HepG2 (cell line): ENCODE measurements around the gene PTPN20. TPM values are rescaled to one million over a fixed set of nuclear protein-coding genes. Genes with fewer than 3 reads are reported as not detected.

Experiments used
- ATAC-seq: fragments of 200-7000 bp; cut with Tn5 transposase; 3 replicates; pipeline ENCODE4 v1.9.1; 2020; ENCODE audit warnings: mild to moderate bottlenecking, moderate library complexity
- BruUV-seq: library from RNA; stranded (reverse); fragments of 400-500 nt; replicated peaks from 2 replicates; lab custom pipeline; 2021; lab: Mats Ljungman, UMichigan
- CTCF ChIA-PET: fragments of 300-600 bp; formaldehyde crosslinking; extraction: SDS; loops from one replicate; lab custom pipeline; 2021; ENCODE audit warnings: low total read pairs, inconsistent platforms, low intra/inter-chr PET ratio; lab: Yijun Ruan, JAX
- POLR2A ChIA-PET: fragments of 350-600 bp; sonication (Branson Sonifier 250); formaldehyde crosslinking; loops from one replicate; lab custom pipeline; 2020; ENCODE audit warnings: antibody characterized with exemption, inconsistent platforms; lab: Yijun Ruan, JAX
- DNase-seq: peaks from one replicate; pipeline ENCODE4 v3.0.0-alpha.2; 2015; ENCODE audit warnings: low spot score
- FAIRE-seq: peaks from 3 replicates; lab custom pipeline; 2011; peaks lifted over from hg19 to GRCh38; lab: Jason Lieb, UNC
- H2AFZ ChIP-seq: one replicate; pipeline ENCODE4 v1.6.1; 2011; ENCODE audit warnings: low read length, inconsistent platforms
- H3K27ac ChIP-seq: fragments of 300-600 bp; 3 replicates; pipeline ENCODE4 v1.8.0; 2011; ENCODE audit warnings: mixed run types, mild to moderate bottlenecking, mixed read lengths, low read length, inconsistent platforms; ENCODE audit not compliant: insufficient read depth; ENCODE audit errors: extremely low read length
- H3K27me3 ChIP-seq, 2 experiments: fragments of 200-600 bp in 1 of 2; 2 replicates in 1 of 2; 3 replicates in 1 of 2; pipeline versions ENCODE4 v1.6.0 to v1.8.0; 2011; ENCODE audit warnings: low read length in 2 of 2, mild to moderate bottlenecking in 2 of 2, moderate library complexity in 2 of 2, inconsistent platforms in 1 of 2; ENCODE audit not compliant: insufficient read depth in 2 of 2, control insufficient read depth in 1 of 2
- H3K36me3 ChIP-seq, 2 experiments: fragments of 200-600 bp in 1 of 2; replicated peaks in 1 of 2; 2 replicates in 1 of 2; 3 replicates in 1 of 2; pipeline versions ENCODE4 v1.5.1 to v1.8.0; 2011; ENCODE audit warnings: low read length in 2 of 2, inconsistent platforms in 1 of 2; ENCODE audit not compliant: insufficient read depth in 2 of 2, control insufficient read depth in 1 of 2
- H3K4me1 ChIP-seq: 2 replicates; pipeline ENCODE4 v1.5.1; 2012; ENCODE audit warnings: low read length, inconsistent platforms; ENCODE audit not compliant: insufficient read depth
- H3K4me2 ChIP-seq: 2 replicates; pipeline ENCODE4 v1.6.0; 2011; ENCODE audit warnings: low read depth, low read length, inconsistent platforms
- H3K4me3 ChIP-seq, 3 experiments: fragments of 200-600 bp in 1 of 3; sonication (generic), shearing (Covaris generic) in 1 of 3; replicated peaks in 1 of 3; 2 replicates each; pipeline ENCODE4 v1.5.1; 2011 to 2016; ENCODE audit warnings: low read length in 3 of 3, inconsistent platforms in 2 of 3, low read depth in 2 of 3, mild to moderate bottlenecking in 2 of 3, control low read depth in 1 of 3, mixed read lengths in 1 of 3; ENCODE audit not compliant: insufficient read depth in 1 of 3
- H3K79me2 ChIP-seq: one replicate; pipeline ENCODE4 v1.6.1; 2011; ENCODE audit warnings: low read length, inconsistent platforms; ENCODE audit not compliant: insufficient read depth
- H3K9ac ChIP-seq: 2 replicates; pipeline ENCODE4 v1.6.0; 2011; ENCODE audit warnings: mild to moderate bottlenecking, low read depth, low read length, inconsistent platforms; ENCODE audit not compliant: insufficient read depth
- H3K9me3 ChIP-seq: 2 replicates; pipeline ENCODE4 v1.5.1; 2012; ENCODE audit warnings: mild to moderate bottlenecking, low read length
- H4K20me1 ChIP-seq: 2 replicates; pipeline ENCODE4 v1.6.0; 2011; ENCODE audit warnings: inconsistent platforms, mild to moderate bottlenecking, low read length, moderate library complexity; ENCODE audit not compliant: insufficient read depth
- DNMT1 ChIP-seq: sonication (generic); formaldehyde crosslinking; IDR thresholded peaks from 2 replicates; pipeline ENCODE4 v1.5.1; 2020; ENCODE audit warnings: mild to moderate bottlenecking, missing genetic modification reagents
- GABPB1 ChIP-seq: IDR thresholded peaks from 2 replicates; pipeline ENCODE4 v1.6.1; 2016; ENCODE audit warnings: mild to moderate bottlenecking, missing genetic modification reagents, moderate library complexity, missing compliant biosample characterization
- NCOR1 ChIP-seq: fragments of 200-600 bp; sonication (generic); IDR thresholded peaks from 2 replicates; pipeline ENCODE4 v1.7.0; 2017; ENCODE audit warnings: antibody characterized with exemption, low read length, borderline replicate concordance
- SAP130 ChIP-seq: IDR thresholded peaks from 2 replicates; pipeline ENCODE4 v1.6.1; 2016; ENCODE audit warnings: low read depth
- ZBTB20 ChIP-seq: sonication (generic); formaldehyde crosslinking; IDR thresholded peaks from 2 replicates; pipeline ENCODE4 v1.8.1; 2023; ENCODE audit warnings: missing genetic modification reagents, low read depth, mild to moderate bottlenecking, borderline replicate concordance
- ZNF264 ChIP-seq: sonication (generic); formaldehyde crosslinking; IDR thresholded peaks from 2 replicates; pipeline ENCODE4 v1.4.0; 2020; ENCODE audit warnings: missing genetic modification reagents
- WGBS: methylation state at CpG from one replicate; pipeline ENCODE4 v1.1.6; 2017; ENCODE audit warnings: low lambda C conversion rate; 5-methylcytosine and 5-hydroxymethylcytosine counted together
- in situ Hi-C: cut with HindIII; loops from 2 replicates; pipeline ENCODE4 v1.10.0; 2017; ENCODE audit warnings: low pct_unique_long_range_greater_than_20kb; ENCODE audit not compliant: extremely low pct_ligation_motif_present
- intact Hi-C: fragments of 100-400 bp; cut with micrococcal nuclease; formaldehyde crosslinking; loops from one replicate; pipeline ENCODE4 v1.10.0; 2022; ENCODE audit not compliant: unreplicated experiment
- polyA plus RNA-seq, 8 experiments: library from polyadenylated mRNA; depleted of rRNA in 3 of 8; stranded (reverse) in 7 of 8; unstranded in 1 of 8; fragments of >200 nt; fragmentation: Illumina TruSeq in 4 of 8; extraction: Trizol in 4 of 8; gene quantifications; 2 replicates each; pipeline versions ENCODE4 v1.2.1 to v1.2.3, GENCODE V29; 2011 to 2016; ENCODE audit warnings: low read depth in 4 of 8, missing spikeins in 1 of 8, mixed read lengths in 1 of 8; ENCODE audit not compliant: insufficient read depth in 1 of 8
- total RNA-seq, 5 experiments: library from RNA; depleted of rRNA; stranded (reverse); fragments of >200 nt; fragmentation: Illumina TruSeq; extraction: Trizol; gene quantifications; 2 replicates each; pipeline ENCODE4 v1.2.3, GENCODE V29; 2016; ENCODE audit warnings: low read depth in 1 of 5
- TF ChIP-seq, protein P1 (sequence below): sonication (generic); formaldehyde crosslinking; IDR thresholded peaks from 2 replicates; pipeline ENCODE4 v1.8.0; 2023; ENCODE audit warnings: mild to moderate bottlenecking, missing genetic modification reagents
- TF ChIP-seq, protein P2 (sequence below): sonication (generic); formaldehyde crosslinking; IDR thresholded peaks from 2 replicates; pipeline ENCODE4 v1.4.0; 2020; ENCODE audit warnings: missing genetic modification reagents
- TF ChIP-seq, protein P3 (sequence below): IDR thresholded peaks from 2 replicates; pipeline ENCODE4 v1.6.1; 2016; ENCODE audit warnings: mild to moderate bottlenecking, missing biosample characterization, missing genetic modification reagents

The PTPN20 gene
- total and polyA plus RNA-seq, 2 of the 13 experiments (the other 11 are each of a cell fraction or from before 2014, with no cell fraction given): not detected

DNA sequence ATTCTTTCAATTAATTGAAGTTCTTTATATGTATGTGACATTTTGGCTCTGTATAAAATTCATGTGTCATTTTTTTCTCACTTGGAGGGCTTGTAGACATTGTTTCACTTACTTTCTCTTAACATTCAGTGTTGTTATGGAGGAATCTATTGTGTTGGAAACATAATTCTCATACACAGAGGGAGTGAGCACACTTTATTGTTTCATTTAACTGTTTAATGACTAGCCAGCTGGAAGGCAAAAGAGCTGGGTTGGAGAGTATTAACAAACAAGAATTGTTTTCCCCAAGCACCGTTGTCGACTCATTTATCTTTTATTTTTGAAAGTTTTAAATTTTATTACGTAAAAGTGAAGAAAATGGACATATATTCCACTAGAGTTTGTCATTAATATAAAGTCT is 98.8 kb downstream of the PTPN20 start:
- no peak for ATAC-seq
- intact Hi-C loops: no loop called here

More for the DNA sequence above, 98.8 kb downstream of the PTPN20 start:
- Histone ChIP-seq H3K27me3 (no peaks in the 10 kb centered on the region), H3K36me3 (no peaks in the 10 kb centered on the region), H2AFZ (no peak overlapping the region), H3K4me1 (no peaks in the 10 kb centered on the region), H3K27ac (no peak overlapping the region), H4K20me1 (no peaks in the 10 kb centered on the region), H3K79me2 (no peaks in the 10 kb centered on the region), H3K9me3 (no peaks in the 10 kb centered on the region), H3K4me3 (no peak overlapping the region), H3K9ac (no peak overlapping the region), H3K4me2 (no peak overlapping the region)
- TF ChIP-seq GABPB1 (no peak), ZNF264 (no peak), SAP130 (CRISPR knock-in tag) (no peak), ZBTB20 (CRISPR knock-in tag) (no peak), DNMT1 (no peak), NCOR1 (no peak)
- TF ChIP-seq, protein P1, sequence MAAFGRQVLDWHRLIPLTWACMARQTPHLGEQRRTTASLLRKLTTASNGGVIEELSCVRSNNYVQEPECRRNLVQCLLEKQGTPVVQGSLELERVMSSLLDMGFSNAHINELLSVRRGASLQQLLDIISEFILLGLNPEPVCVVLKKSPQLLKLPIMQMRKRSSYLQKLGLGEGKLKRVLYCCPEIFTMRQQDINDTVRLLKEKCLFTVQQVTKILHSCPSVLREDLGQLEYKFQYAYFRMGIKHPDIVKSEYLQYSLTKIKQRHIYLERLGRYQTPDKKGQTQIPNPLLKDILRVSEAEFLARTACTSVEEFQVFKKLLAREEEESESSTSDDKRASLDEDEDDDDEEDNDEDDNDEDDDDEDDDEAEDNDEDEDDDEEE (CRISPR knock-in tag): no peak
- TF ChIP-seq, protein P2, sequence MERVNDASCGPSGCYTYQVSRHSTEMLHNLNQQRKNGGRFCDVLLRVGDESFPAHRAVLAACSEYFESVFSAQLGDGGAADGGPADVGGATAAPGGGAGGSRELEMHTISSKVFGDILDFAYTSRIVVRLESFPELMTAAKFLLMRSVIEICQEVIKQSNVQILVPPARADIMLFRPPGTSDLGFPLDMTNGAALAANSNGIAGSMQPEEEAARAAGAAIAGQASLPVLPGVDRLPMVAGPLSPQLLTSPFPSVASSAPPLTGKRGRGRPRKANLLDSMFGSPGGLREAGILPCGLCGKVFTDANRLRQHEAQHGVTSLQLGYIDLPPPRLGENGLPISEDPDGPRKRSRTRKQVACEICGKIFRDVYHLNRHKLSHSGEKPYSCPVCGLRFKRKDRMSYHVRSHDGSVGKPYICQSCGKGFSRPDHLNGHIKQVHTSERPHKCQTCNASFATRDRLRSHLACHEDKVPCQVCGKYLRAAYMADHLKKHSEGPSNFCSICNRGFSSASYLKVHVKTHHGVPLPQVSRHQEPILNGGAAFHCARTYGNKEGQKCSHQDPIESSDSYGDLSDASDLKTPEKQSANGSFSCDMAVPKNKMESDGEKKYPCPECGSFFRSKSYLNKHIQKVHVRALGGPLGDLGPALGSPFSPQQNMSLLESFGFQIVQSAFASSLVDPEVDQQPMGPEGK (CRISPR knock-in tag): no peak
- TF ChIP-seq, protein P3, sequence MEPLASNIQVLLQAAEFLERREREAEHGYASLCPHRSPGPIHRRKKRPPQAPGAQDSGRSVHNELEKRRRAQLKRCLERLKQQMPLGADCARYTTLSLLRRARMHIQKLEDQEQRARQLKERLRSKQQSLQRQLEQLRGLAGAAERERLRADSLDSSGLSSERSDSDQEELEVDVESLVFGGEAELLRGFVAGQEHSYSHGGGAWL (CRISPR knock-in tag): no peak
- no TSS peak for BruUV-seq
- DNase-seq: no peak
- ChIA-PET CTCF (no interaction called here), POLR2A (no interaction called here)
- no peak for FAIRE-seq
- in situ Hi-C loops: no loop called here
- 2% methylated on average over 3 of the region's 3 CpGs for WGBS
